Stimulated activated CD8-positive, alpha-beta memory T cell treated with anti-CD3 and anti-CD28 coated beads, Interleukin-15, amount 100 ng/mL, for 24 hours (primary cell): Measurements from ENCODE around the gene PLD5.
"Not testable (repeated sequence)": the region's sequence is repeated elsewhere in the genome, so short reads cannot be mapped to it uniquely, and the experiment has no call there.

Experiments used
- DNase-seq: peaks from one replicate; pipeline ENCODE4 v3.0.0-alpha.2; 2020; ENCODE audit warnings: low read depth

Gene PLD5

DNA sequence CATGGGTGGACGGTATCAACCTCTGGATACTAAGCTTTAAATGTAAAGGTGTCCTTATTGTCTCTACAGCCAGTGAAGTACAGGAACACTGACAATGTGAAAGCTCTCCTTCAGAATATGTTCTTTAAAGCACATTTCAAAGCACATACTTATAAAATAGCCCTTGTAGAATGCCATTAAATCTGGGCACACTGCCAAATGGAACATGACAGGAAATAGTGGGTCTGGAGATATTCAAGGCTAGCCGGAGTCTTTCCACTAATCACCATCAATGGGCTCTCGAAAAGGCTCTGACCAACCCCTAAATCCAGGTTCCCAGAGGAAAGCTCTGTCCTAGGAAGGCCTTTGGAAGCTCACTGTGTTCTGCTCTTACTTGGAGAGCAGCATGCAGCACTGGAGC is 46.6 kb downstream of the PLD5 start:
- DNase-seq: no peak

DNA sequence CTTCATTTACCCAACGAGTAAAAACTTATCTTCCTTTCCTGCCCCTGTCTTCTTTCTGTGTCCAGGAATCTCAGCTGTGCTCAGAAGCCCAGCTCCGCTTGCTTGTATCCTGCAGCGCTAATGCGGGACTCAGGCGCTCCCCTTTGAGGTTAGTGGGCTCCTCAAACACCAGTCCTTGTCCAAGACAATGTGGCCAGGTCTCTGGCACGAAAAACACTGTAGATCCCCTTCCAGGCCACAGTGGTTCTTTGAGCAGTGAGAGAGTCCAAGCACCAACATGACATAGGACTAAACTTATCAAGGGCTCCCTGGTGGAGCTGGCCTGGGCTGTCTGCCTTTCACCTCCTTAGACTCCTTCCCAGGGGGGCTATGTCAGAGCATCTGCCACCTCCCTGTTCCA is 53.7 kb downstream of the PLD5 start:
- no peak for DNase-seq

DNA sequence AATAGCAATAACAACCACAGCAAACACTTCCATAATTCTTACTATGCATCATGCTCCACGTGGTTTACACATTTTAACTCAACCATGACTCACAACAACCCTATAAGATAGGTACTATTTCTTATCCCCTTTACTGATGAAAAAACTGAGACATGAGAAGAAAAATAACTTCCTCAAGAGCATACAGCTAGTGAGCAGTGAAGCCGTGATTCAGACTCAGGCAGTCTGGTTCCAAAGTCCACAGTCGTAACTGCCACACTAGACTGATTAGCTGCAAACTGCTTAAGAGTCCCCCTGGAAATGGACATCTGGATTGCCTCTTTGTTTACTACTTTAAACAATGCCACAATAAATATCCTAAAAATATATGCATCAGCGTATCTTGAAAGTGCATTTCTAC is 55.7 kb downstream of the PLD5 start:
- DNase-seq: no peak

GRCh38 chr1:242467556-242468145 is 56.8 kb downstream of the PLD5 start:
- DNase-seq: no peak

DNA sequence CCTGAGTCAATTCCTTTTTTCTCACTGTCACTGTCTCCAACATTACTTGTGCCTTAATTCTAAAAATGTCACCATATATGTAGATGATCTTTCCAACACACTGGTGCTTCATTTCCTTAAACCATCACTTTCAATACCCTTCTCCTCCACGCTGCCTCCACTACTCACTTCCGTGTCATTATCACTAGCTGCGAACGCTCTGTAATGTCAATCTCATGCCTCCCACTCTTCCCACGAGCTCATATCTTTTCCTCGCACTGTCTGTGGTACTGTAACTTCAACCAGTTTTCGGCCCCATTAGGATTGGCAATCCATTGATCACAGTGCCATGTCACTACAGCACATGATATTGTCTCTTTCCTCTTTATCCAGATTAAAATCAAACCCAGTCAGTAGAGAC is 61.6 kb downstream of the PLD5 start:
- DNase-seq: no peak

DNA sequence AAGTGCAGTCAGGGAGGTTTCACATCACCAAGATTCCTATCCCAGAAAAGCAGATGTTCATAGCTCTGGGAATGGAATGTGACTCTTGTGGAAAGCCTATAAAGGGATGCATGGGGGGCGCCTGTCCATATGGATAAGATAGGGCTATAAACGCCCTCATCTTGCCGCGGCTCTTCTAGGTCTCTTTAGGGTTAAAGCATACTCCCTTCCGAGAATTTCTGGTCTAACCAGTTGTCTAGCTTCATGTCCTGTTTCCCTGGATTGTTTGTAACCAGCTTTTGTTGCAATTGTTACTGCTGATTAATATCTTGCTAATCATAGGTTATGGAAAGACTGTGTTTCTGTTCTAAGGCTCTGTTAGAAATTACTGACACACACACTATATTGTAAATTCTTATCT is 64.8 kb downstream of the PLD5 start:
- not testable (repeated sequence) for DNase-seq

GRCh38 chr1:242456726-242457269 is 67.7 kb downstream of the PLD5 start:
- DNase-seq: no peak

GRCh38 chr1:242455052-242455361 is 69.5 kb downstream of the PLD5 start:
- DNase-seq: no peak

DNA sequence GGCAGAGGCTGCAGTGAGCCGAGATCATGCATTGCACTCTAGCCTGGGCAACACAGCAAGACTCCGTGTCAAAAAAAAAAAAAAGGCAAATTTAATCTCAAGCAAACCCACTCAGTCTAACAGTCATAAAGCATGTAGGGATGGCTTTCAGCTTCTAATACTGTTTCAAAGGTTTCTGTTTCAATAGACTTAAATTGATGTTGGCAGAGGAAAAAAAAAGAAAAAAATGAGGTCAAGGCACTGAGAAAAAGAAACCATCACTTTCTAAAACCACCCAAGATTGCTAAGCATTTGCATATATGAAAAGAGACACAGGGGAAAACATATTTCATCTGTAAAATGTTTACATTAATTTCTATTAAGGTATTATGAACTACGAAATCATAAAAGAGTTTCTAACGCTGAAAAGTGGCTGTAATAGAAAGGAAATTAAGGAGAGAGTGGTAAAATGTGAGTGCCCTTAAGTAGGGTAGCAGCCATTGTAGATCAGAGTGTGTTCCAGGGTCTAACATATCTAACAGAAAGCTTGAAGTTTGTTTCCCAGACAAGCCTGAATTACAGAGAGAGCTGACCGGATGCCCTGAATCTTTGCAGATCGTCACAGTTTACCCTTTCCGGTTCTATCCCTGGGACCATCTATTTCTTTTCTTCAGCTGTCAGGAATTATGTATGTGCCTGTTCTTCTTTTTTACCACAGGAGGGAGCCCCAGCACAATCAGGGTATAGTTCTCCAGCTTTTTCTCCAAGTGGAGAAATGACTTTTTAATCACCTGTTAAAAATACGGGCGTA is 70.0 kb downstream of the PLD5 start:
- no peak for DNase-seq

- no peak for DNase-seq
Observed at GRCh38 chr1:242452573-242452972, 71.9 kb downstream of the PLD5 start.

DNA sequence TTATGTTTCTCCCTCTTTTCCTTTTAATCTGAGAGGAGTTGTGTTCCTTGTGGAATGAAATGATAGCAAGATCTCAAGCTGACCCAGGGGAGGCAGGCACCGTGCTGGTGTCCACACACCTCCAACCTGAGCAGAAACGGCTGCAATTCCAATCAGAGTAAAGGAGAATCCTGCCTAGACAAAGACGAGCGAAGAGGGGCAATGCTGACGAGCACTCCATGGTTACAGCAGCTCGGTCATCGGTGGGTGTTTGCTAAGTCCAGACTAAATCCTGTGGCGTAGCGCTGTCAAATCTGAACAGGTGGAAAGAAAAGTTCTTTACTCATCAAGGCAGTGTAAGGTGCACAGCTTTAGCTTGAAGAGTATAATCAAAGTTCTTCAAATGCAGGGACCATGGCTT is 74.8 kb downstream of the PLD5 start:
- DNase-seq: no peak

DNA sequence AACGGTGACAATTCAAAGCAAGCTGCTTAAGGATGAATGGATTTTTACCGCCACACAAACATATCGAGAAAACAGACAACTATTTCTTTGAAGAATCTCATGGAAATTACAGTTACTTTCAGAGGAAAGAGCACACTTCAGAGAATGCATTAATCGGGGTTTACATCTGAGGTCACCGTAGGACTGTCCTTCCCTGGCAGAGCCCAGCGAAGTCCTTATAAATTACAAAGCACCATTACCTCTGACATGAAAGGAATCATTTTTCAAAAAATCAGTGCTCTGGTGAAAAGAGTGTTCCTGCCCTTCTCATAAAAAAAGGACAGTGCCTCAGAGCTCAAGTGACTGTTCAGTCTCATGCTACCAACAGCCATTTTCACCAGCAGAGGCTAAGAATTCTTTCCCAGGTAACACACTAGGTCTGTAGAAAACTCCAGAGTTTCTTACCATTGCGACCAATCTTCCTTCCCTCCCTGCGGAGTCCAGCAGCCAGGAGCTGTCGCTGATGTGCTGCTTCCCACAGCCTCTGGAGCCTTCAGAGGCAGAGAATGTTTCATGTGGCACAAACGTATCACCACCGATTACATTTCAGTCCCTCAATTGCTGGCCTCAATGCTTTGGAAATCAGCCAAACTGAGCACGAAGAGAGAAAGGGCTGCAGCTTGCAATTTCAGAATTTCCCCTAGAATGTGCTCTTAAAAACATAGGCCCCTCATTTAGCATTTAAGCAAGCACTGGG is 75.4 kb downstream of the PLD5 start:
- DNase-seq: no peak

DNA sequence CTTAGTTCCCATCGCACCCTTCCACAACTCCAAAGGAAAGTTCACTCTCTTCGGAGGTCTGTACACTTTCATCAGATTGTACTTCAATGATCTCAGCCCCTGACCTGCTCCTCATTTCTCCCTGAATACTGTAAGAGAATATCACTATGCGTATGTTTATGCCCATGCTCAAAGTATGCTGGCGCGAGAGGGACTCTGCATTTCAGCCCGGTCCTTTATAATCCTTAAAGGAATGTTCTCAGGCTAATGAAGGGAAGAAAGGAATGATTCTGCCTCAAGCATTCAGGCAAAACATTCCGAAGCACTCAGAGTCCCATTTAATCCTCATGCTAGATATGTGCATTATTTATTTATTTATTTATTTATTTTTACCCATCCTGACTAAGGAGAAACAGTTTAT is 76.8 kb downstream of the PLD5 start:
- DNase-seq: no peak

- no peak for DNase-seq
Observed at GRCh38 chr1:242440757-242441156, 83.7 kb downstream of the PLD5 start.

DNA sequence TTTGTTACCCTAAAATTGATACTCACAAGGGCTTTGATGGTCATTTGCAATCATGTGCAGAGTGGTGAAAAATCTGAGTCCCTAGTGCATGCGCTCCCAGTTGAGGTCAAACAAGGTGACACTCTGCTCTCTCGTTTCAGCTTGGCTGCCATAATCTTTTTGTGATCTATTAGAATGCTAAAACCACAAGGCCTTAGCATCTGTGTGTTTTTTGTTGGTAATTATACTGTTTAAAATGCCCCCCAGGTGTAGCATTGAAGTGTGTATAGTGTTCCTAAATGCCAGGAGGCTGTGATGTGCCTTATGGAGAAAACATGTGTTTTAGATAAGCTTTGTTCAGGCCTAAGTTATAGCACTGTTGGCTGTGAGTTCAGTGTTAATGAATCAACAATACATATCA is 89.3 kb downstream of the PLD5 start:
- no peak for DNase-seq

DNA sequence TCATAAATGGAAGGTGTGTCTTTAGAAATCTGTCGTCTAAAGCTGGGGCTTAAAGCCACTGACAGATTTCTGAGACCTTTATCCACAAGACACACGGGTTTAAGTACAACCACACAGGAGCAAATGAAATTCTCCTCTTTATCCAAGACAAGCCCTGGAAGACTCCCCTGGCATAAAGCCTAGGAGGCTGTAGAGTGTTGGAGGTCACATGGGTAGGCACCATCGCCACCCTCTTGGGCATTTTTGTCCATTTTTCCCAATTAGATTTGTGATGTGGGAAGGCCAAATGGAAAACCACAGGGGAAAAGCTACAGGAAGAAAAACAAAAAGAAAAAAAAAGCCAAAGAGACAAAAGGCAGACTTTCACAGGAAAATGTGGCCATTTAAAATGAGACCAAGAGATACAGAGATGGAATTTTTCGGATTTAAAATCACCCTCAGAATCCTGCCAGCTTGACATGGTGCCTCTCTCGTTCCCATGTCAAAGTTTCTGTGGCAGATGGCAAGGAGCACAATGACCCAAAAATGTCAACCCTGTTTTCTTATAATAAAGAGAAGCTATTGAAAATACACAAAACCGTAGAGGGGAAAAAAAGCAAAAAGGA is 91.9 kb downstream of the PLD5 start:
- DNase-seq: no peak

GRCh38 chr1:242431786-242432185 is 92.7 kb downstream of the PLD5 start:
- DNase-seq: no peak

- no peak for DNase-seq
Observed at GRCh38 chr1:242430956-242431355, 93.5 kb downstream of the PLD5 start.

- no peak for DNase-seq
Observed at GRCh38 chr1:242428399-242429190, 95.9 kb downstream of the PLD5 start.

GRCh38 chr1:242427519-242427918 is 97.0 kb downstream of the PLD5 start:
- no peak for DNase-seq

- no peak for DNase-seq
Observed at GRCh38 chr1:242426271-242426905, 98.1 kb downstream of the PLD5 start.
